WTC11 (cell line): ENCODE data around the gene PET100. TPM values are rescaled to one million over a fixed set of nuclear protein-coding genes. Genes with fewer than 3 reads are reported as not detected.

Experiments
- ATAC-seq: fragments of 200-7000 bp; cut with Tn5 transposase; 2 replicates; pipeline ENCODE4 v1.10.0; 2021; ENCODE audit warnings: mild to moderate bottlenecking, moderate library complexity
- CTCF ChIA-PET: fragments of 300-600 bp; sonication (Branson Sonifier 250); formaldehyde crosslinking; loops from one replicate; lab custom pipeline; 2021; ENCODE audit warnings: antibody characterized with exemption; lab: Charles Lee
- POLR2A ChIA-PET: fragments of 350-600 bp; sonication (Branson Sonifier 250); formaldehyde crosslinking; loops from one replicate; lab custom pipeline; 2021; ENCODE audit warnings: antibody characterized with exemption; lab: Charles Lee
- DNase-seq: peaks from one replicate; pipeline ENCODE4 v3.0.0; 2021; ENCODE audit warnings: low spot score
- H3K27ac Mint-ChIP-seq: 2 replicates; pipeline ENCODE4 v1.8.0; 2021; ENCODE audit warnings: mixed read lengths
- H3K27me3 Mint-ChIP-seq: 2 replicates; pipeline ENCODE4 v1.8.0; 2021; ENCODE audit warnings: low read depth, mild to moderate bottlenecking, moderate library complexity, mixed read lengths
- H3K36me3 Mint-ChIP-seq: 2 replicates; pipeline ENCODE4 v1.8.0; 2021; ENCODE audit warnings: mixed read lengths
- H3K4me1 Mint-ChIP-seq: 2 replicates; pipeline ENCODE4 v1.8.0; 2022; ENCODE audit warnings: mixed read lengths
- H3K4me3 Mint-ChIP-seq: 2 replicates; pipeline ENCODE4 v1.8.0; 2021; ENCODE audit warnings: mild to moderate bottlenecking, moderate library complexity, mixed read lengths
- H3K9me3 Mint-ChIP-seq: 2 replicates; pipeline ENCODE4 v1.8.0; 2021; ENCODE audit warnings: mixed read lengths
- FOXP1 ChIP-seq: sonication (generic); formaldehyde crosslinking; IDR thresholded peaks from 2 replicates; pipeline ENCODE4 v1.8.0; 2022; ENCODE audit warnings: missing genetic modification reagents, mild to moderate bottlenecking, moderate library complexity, borderline replicate concordance
- GRHL2 ChIP-seq: fragments of 250-450 bp; sonication (Bioruptor Pico); IDR thresholded peaks from 2 replicates; pipeline ENCODE4 v1.8.0; 2022; ENCODE audit warnings: mild to moderate bottlenecking, moderate library complexity; ENCODE audit not compliant: insufficient replicate concordance, severe bottlenecking
- GTF2I ChIP-seq: fragments of 250-450 bp; sonication (Bioruptor Pico); conservative IDR thresholded peaks from 2 replicates; pipeline ENCODE4 v1.4.0; 2021; ENCODE audit warnings: mild to moderate bottlenecking
- KAT7 ChIP-seq: sonication (generic); formaldehyde crosslinking; IDR thresholded peaks from 2 replicates; pipeline ENCODE4 v1.8.1; 2023; ENCODE audit warnings: missing genetic modification reagents, mild to moderate bottlenecking, borderline replicate concordance
- MYBL2 ChIP-seq: sonication (generic); formaldehyde crosslinking; IDR thresholded peaks from 2 replicates; pipeline ENCODE4 v1.8.1; 2023; ENCODE audit warnings: mild to moderate bottlenecking, moderate library complexity, missing genetic modification reagents
- NFYB ChIP-seq: sonication (generic); formaldehyde crosslinking; conservative IDR thresholded peaks from 2 replicates; pipeline ENCODE4 v1.8.0; 2022; ENCODE audit warnings: low read depth, missing genetic modification reagents
- NR1H2 ChIP-seq: sonication (generic); formaldehyde crosslinking; IDR thresholded peaks from 2 replicates; pipeline ENCODE4 v1.9.0; 2021; ENCODE audit warnings: mild to moderate bottlenecking, moderate library complexity, missing genetic modification reagents
- NR2C2 ChIP-seq: sonication (generic); formaldehyde crosslinking; IDR thresholded peaks from 2 replicates; pipeline ENCODE4 v1.8.0; 2022; ENCODE audit warnings: mild to moderate bottlenecking, missing genetic modification reagents
- SMAD3 ChIP-seq: sonication (generic); formaldehyde crosslinking; IDR thresholded peaks from 2 replicates; pipeline ENCODE4 v1.8.0; 2022; ENCODE audit warnings: missing genetic modification reagents, mild to moderate bottlenecking, borderline replicate concordance
- SOX15 ChIP-seq: fragments of 250-450 bp; sonication (Bioruptor Pico); IDR thresholded peaks from 2 replicates; pipeline ENCODE4 v1.9.0; 2021; ENCODE audit warnings: mild to moderate bottlenecking
- ZBTB21 ChIP-seq: sonication (generic); formaldehyde crosslinking; IDR thresholded peaks from 2 replicates; pipeline ENCODE4 v1.8.1; 2023; ENCODE audit warnings: mild to moderate bottlenecking, missing genetic modification reagents, borderline replicate concordance
- ZNF138 ChIP-seq: sonication (generic); formaldehyde crosslinking; conservative IDR thresholded peaks from 2 replicates; pipeline ENCODE4 v1.8.1; 2022; ENCODE audit warnings: mild to moderate bottlenecking, moderate library complexity, missing genetic modification reagents
- ZNF263 ChIP-seq: sonication (generic); formaldehyde crosslinking; IDR thresholded peaks from 2 replicates; pipeline ENCODE4 v1.8.1; 2022; ENCODE audit warnings: low read depth, mild to moderate bottlenecking, moderate library complexity, missing genetic modification reagents
- ZNF416 ChIP-seq: fragments of 250-450 bp; sonication (Bioruptor Pico); IDR thresholded peaks from 2 replicates; pipeline ENCODE4 v1.9.0; 2021; ENCODE audit warnings: mild to moderate bottlenecking, inconsistent platforms
- total RNA-seq: library from RNA; stranded (reverse); gene quantifications from 3 replicates; pipeline ENCODE4 v1.2.3, GENCODE V29; 2021
- TF ChIP-seq, protein P1 (sequence below): sonication (generic); formaldehyde crosslinking; IDR thresholded peaks from 2 replicates; pipeline ENCODE4 v1.8.0; 2023; ENCODE audit warnings: missing genetic modification reagents
- TF ChIP-seq, protein P2 (sequence below): fragments of 250-450 bp; sonication (Bioruptor Pico); IDR thresholded peaks from 2 replicates; pipeline ENCODE4 v2.1.2; 2022; ENCODE audit warnings: mild to moderate bottlenecking, moderate library complexity
- TF ChIP-seq, protein P3 (sequence below): fragments of 250-450 bp; sonication (Bioruptor Pico); IDR thresholded peaks from 2 replicates; pipeline ENCODE4 v1.9.0; 2021; ENCODE audit warnings: mild to moderate bottlenecking, borderline replicate concordance
- TF ChIP-seq, protein P4 (sequence below): fragments of 250-450 bp; sonication (Bioruptor Pico); IDR thresholded peaks from 2 replicates; pipeline ENCODE4 v1.9.0; 2021; ENCODE audit warnings: moderate library complexity, mild to moderate bottlenecking, inconsistent platforms, borderline replicate concordance
- TF ChIP-seq, protein P5 (sequence below): sonication (generic); formaldehyde crosslinking; IDR thresholded peaks from 2 replicates; pipeline ENCODE4 v1.8.1; 2022; ENCODE audit warnings: mild to moderate bottlenecking, moderate library complexity, missing genetic modification reagents

PET100 gene
- total RNA-seq, 1 experiment from 2014 or later, result 111 TPM

DNA sequence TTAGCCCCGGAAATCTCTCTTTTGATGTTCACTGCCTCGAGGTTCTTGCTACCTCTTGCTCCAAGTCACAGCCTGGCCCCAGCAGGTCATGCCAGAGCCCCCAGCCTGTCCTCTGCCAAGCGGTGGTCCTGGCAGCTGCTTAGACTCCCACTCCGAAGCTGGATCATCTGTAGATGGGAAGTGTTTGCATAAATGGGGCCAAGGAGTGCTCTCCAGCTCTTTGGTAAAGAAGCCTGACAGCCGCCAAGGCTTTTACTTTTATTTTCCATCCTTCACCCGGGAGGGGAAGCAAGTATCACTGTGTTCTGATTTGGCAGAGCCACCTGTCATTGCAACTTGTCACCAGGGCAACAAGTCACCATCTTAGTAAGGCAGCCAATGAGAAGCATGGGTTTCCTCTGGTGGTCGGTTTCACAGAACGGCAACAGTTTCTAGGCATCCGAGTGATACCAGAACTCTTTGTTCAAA, 28.7 kb downstream of the PET100 start:
- DNase-seq (no peak), ATAC-seq (peak; percentile 60; the same call in 1 of the 2 replicates)
- Mint-ChIP-seq H3K27ac (no peak overlapping the region), H3K4me3 (no peak overlapping the region), H3K9me3 (no peaks in the 10 kb centered on the region), H3K36me3 (no peaks in the 10 kb centered on the region), H3K4me1 (no peaks in the 10 kb centered on the region), H3K27me3 (peaks cover 44% of the 10 kb centered on the region)
- CTCF ChIA-PET, result interaction anchor here (1.0 to 3.0 kb wide), 2 partner anchors 22 to 90 kb away, joined by 3 to 19 read pairs; partner anchors contain the start of gene TRAPPC5
- TF ChIP-seq NR2C2 (no peak), NFYB (CRISPR knock-in tag) (0 out of 2 replicates have a peak, but pooled peaks have one; percentile 36)
- TF ChIP-seq, all 79 proteins: peak for 1
- POLR2A ChIA-PET, result no interaction called here

DNA sequence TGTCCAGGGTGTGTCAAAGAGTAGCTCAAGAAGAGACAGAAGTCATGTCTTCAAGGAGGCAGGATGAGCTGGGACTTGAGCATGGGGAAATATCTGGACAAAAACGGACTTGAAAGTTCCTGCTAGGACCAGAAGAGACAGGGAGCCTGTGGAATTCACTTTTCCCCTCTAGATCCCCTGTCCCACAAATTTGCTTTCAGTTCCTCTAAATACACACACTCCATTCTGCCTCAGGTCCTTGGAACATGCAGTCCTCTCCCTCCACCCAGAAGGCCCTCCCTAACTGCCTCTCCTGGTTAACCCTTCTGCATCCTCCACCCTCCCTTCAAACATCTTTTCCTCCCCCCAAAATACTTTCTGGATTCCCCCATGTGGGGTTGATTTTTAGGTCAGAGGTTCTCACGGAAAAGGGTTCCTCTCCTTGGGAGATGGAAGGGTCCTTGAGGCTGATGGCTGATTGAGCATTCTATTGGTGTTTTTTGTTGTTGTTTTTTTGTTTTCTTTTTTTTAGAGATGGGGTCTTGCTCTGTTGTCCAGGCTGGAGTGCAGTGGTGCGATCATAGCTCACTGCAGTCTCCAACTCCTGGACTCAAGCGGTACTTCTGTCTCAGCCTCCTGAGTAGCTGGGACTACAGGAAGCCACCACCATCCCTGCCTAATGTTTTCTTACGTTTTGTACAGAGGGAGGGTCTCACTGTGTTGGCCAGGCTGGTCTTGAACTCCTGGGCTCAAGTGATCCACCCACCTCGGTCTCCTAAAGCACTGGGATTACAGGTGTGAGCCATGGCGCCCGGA, 32.3 kb downstream of the PET100 start:
- no peaks in the 10 kb centered on the region for H3K9me3 Mint-ChIP-seq
- ChIA-PET POLR2A (no interaction called here), CTCF (interaction anchor here (1.3 to 1.7 kb wide), 2 partner anchors 10 to 19 kb away, joined by 5 to 12 read pairs; partner anchors contain the start of gene TRAPPC5)
- TF ChIP-seq GRHL2 (CRISPR knock-in tag), result no peak
- no peak for TF ChIP-seq MYBL2 (CRISPR knock-in tag)
- TF ChIP-seq, protein P1, sequence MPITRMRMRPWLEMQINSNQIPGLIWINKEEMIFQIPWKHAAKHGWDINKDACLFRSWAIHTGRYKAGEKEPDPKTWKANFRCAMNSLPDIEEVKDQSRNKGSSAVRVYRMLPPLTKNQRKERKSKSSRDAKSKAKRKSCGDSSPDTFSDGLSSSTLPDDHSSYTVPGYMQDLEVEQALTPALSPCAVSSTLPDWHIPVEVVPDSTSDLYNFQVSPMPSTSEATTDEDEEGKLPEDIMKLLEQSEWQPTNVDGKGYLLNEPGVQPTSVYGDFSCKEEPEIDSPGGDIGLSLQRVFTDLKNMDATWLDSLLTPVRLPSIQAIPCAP (CRISPR knock-in tag), result no peak
- no peak for TF ChIP-seq ZNF416 (CRISPR knock-in tag)
- TF ChIP-seq GTF2I (CRISPR knock-in tag), result no peak
- H3K36me3 Mint-ChIP-seq, result no peaks in the 10 kb centered on the region
- H3K4me1 Mint-ChIP-seq, result no peaks in the 10 kb centered on the region
- H3K27ac Mint-ChIP-seq, result no peak overlapping the region
- no peak overlapping the region for H3K4me3 Mint-ChIP-seq
- no peak for DNase-seq
- peaks cover 31% of the 10 kb centered on the region for H3K27me3 Mint-ChIP-seq
- ATAC-seq, result no peak

DNA sequence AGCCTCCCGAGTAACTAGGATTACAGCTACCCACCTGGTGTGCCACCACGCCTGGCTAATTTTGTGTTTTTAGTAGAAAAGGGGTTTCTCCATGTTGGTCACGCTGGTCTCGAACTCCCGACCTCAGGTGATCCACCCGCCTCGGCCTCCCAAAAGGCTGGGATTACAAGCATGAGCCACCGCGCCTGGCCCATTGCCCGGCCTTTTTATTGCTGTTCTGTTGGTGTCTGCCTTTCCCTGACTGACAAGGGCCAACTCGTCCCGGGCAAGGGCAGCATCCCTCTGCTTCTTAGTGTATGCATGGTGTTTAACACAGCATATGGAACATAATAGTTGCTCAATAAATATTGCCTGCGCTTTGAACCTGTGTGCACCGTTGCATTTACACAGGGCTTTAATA, 33.1 kb downstream of the PET100 start:
- H3K4me3 Mint-ChIP-seq, result no peak overlapping the region
- H3K27ac Mint-ChIP-seq, result no peak overlapping the region
- POLR2A ChIA-PET, result no interaction called here
- no peak for ATAC-seq
- H3K27me3 Mint-ChIP-seq, result peaks cover 39% of the 10 kb centered on the region
- H3K4me1 Mint-ChIP-seq, result no peaks in the 10 kb centered on the region
- DNase-seq, result no peak
- CTCF ChIA-PET, result interaction anchor here (0.8 kb wide), 1 partner anchor 94 kb away, joined by 3 read pairs; no protein-coding TSS in a partner anchor
- TF ChIP-seq ZBTB21 (CRISPR knock-in tag), result no peak
- TF ChIP-seq NR1H2 (CRISPR knock-in tag), result no peak
- TF ChIP-seq, protein P2, sequence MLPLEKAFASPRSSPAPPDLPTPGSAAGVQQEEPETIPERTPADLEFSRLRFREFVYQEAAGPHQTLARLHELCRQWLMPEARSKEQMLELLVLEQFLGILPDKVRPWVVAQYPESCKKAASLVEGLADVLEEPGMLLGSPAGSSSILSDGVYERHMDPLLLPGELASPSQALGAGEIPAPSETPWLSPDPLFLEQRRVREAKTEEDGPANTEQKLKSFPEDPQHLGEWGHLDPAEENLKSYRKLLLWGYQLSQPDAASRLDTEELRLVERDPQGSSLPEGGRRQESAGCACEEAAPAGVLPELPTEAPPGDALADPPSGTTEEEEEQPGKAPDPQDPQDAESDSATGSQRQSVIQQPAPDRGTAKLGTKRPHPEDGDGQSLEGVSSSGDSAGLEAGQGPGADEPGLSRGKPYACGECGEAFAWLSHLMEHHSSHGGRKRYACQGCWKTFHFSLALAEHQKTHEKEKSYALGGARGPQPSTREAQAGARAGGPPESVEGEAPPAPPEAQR (CRISPR knock-in tag), result no peak
- TF ChIP-seq, protein P3, sequence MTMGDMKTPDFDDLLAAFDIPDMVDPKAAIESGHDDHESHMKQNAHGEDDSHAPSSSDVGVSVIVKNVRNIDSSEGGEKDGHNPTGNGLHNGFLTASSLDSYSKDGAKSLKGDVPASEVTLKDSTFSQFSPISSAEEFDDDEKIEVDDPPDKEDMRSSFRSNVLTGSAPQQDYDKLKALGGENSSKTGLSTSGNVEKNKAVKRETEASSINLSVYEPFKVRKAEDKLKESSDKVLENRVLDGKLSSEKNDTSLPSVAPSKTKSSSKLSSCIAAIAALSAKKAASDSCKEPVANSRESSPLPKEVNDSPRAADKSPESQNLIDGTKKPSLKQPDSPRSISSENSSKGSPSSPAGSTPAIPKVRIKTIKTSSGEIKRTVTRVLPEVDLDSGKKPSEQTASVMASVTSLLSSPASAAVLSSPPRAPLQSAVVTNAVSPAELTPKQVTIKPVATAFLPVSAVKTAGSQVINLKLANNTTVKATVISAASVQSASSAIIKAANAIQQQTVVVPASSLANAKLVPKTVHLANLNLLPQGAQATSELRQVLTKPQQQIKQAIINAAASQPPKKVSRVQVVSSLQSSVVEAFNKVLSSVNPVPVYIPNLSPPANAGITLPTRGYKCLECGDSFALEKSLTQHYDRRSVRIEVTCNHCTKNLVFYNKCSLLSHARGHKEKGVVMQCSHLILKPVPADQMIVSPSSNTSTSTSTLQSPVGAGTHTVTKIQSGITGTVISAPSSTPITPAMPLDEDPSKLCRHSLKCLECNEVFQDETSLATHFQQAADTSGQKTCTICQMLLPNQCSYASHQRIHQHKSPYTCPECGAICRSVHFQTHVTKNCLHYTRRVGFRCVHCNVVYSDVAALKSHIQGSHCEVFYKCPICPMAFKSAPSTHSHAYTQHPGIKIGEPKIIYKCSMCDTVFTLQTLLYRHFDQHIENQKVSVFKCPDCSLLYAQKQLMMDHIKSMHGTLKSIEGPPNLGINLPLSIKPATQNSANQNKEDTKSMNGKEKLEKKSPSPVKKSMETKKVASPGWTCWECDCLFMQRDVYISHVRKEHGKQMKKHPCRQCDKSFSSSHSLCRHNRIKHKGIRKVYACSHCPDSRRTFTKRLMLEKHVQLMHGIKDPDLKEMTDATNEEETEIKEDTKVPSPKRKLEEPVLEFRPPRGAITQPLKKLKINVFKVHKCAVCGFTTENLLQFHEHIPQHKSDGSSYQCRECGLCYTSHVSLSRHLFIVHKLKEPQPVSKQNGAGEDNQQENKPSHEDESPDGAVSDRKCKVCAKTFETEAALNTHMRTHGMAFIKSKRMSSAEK (CRISPR knock-in tag), result no peak
- TF ChIP-seq SMAD3 (CRISPR knock-in tag), result no peak
- TF ChIP-seq, protein P4, sequence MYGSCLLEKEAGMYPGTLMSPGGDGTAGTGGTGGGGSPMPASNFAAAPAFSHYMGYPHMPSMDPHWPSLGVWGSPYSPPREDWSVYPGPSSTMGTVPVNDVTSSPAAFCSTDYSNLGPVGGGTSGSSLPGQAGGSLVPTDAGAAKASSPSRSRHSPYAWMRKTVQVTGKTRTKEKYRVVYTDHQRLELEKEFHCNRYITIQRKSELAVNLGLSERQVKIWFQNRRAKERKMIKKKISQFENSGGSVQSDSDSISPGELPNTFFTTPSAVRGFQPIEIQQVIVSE, result no peak
- TF ChIP-seq, protein P1 (CRISPR knock-in tag), result no peak
- TF ChIP-seq KAT7 (CRISPR knock-in tag), result no peak
- no peak for TF ChIP-seq ZNF263 (CRISPR knock-in tag)
- TF ChIP-seq FOXP1 (CRISPR knock-in tag), result no peak
- no peak for TF ChIP-seq ZNF138 (CRISPR knock-in tag)
- TF ChIP-seq SOX15, result no peak
- TF ChIP-seq, protein P5, sequence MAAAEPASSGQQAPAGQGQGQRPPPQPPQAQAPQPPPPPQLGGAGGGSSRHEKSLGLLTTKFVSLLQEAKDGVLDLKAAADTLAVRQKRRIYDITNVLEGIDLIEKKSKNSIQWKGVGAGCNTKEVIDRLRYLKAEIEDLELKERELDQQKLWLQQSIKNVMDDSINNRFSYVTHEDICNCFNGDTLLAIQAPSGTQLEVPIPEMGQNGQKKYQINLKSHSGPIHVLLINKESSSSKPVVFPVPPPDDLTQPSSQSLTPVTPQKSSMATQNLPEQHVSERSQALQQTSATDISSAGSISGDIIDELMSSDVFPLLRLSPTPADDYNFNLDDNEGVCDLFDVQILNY, result no peak
- TF ChIP-seq GTF2I (CRISPR knock-in tag), result no peak
- TF ChIP-seq NR2C2, result no peak
- H3K36me3 Mint-ChIP-seq, result no peaks in the 10 kb centered on the region
- no peaks in the 10 kb centered on the region for H3K9me3 Mint-ChIP-seq
